Ishikawa (cell line): Measurements from ENCODE around the gene ZBTB20.

ENCODE experiments used
- CEBPB ChIP-seq: IDR thresholded peaks from 2 replicates; pipeline ENCODE4 v1.6.1; 2012
- CREB1 ChIP-seq: IDR thresholded peaks from 2 replicates; pipeline ENCODE4 v1.6.1; 2012; ENCODE audit warnings: low read depth
- EGR1 ChIP-seq: IDR thresholded peaks from 2 replicates; pipeline ENCODE4 v1.6.1; 2012
- EP300 ChIP-seq: IDR thresholded peaks from 2 replicates; pipeline ENCODE4 v1.6.1; 2012; ENCODE audit warnings: borderline replicate concordance
- FOXM1 ChIP-seq: IDR thresholded peaks from 2 replicates; pipeline ENCODE4 v1.6.1; 2012; ENCODE audit warnings: low read depth, borderline replicate concordance
- NFIC ChIP-seq: IDR thresholded peaks from 2 replicates; pipeline ENCODE4 v1.6.1; 2012
- RAD21 ChIP-seq: IDR thresholded peaks from 2 replicates; pipeline ENCODE4 v1.6.1; 2012; ENCODE audit warnings: low read depth
- TAF1 ChIP-seq: IDR thresholded peaks from 2 replicates; pipeline ENCODE4 v1.6.1; 2012; ENCODE audit warnings: low read depth, mild to moderate bottlenecking
- TCF12 ChIP-seq: IDR thresholded peaks from 2 replicates; pipeline ENCODE4 v1.6.1; 2012; ENCODE audit warnings: low read depth
- TEAD4 ChIP-seq: IDR thresholded peaks from 2 replicates; pipeline ENCODE4 v1.6.1; 2012
- YY1 ChIP-seq: IDR thresholded peaks from 2 replicates; pipeline ENCODE4 v1.6.1; 2012; ENCODE audit warnings: low read depth
- ZBTB7A ChIP-seq: IDR thresholded peaks from 2 replicates; pipeline ENCODE4 v1.6.1; 2012; ENCODE audit warnings: low read depth
- TF ChIP-seq, protein P1 (sequence below): IDR thresholded peaks from 2 replicates; pipeline ENCODE4 v1.6.1; 2012; ENCODE audit warnings: low read depth, mild to moderate bottlenecking
- TF ChIP-seq, protein P2 (sequence below): IDR thresholded peaks from 2 replicates; pipeline ENCODE4 v1.6.1; 2012
- TF ChIP-seq, protein P3 (sequence below): IDR thresholded peaks from 2 replicates; pipeline ENCODE4 v1.6.1; 2012

The ZBTB20 gene

DNA sequence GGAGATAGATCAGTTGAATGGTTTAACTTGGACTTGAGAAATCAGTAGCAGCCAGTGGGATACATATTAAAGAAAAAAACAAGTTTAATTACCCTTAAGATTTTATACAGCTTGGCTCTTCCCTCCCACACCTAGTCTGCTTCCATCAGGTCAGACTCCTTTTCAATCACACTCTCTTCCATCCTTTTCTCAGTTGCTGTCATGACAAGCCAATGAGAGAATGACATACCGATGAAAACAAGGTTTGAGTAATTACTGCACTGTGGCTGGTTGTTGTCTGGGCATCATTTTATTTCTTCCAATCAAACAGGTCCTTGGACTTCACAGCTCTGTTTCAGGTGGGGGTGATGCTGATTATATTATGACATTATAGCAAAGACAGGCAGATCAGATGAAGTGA is 424.6 kb downstream of the ZBTB20 start:
- TF ChIP-seq, protein P1, sequence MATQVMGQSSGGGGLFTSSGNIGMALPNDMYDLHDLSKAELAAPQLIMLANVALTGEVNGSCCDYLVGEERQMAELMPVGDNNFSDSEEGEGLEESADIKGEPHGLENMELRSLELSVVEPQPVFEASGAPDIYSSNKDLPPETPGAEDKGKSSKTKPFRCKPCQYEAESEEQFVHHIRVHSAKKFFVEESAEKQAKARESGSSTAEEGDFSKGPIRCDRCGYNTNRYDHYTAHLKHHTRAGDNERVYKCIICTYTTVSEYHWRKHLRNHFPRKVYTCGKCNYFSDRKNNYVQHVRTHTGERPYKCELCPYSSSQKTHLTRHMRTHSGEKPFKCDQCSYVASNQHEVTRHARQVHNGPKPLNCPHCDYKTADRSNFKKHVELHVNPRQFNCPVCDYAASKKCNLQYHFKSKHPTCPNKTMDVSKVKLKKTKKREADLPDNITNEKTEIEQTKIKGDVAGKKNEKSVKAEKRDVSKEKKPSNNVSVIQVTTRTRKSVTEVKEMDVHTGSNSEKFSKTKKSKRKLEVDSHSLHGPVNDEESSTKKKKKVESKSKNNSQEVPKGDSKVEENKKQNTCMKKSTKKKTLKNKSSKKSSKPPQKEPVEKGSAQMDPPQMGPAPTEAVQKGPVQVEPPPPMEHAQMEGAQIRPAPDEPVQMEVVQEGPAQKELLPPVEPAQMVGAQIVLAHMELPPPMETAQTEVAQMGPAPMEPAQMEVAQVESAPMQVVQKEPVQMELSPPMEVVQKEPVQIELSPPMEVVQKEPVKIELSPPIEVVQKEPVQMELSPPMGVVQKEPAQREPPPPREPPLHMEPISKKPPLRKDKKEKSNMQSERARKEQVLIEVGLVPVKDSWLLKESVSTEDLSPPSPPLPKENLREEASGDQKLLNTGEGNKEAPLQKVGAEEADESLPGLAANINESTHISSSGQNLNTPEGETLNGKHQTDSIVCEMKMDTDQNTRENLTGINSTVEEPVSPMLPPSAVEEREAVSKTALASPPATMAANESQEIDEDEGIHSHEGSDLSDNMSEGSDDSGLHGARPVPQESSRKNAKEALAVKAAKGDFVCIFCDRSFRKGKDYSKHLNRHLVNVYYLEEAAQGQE, result no peak
- TF ChIP-seq TCF12 (no peak), YY1 (no peak), EP300 (no peak), EGR1 (no peak), CEBPB (no peak), RAD21 (no peak), ZBTB7A (no peak), NFIC (no peak), CREB1 (no peak), TAF1 (no peak), FOXM1 (no peak), TEAD4 (no peak)
- TF ChIP-seq, protein P2, sequence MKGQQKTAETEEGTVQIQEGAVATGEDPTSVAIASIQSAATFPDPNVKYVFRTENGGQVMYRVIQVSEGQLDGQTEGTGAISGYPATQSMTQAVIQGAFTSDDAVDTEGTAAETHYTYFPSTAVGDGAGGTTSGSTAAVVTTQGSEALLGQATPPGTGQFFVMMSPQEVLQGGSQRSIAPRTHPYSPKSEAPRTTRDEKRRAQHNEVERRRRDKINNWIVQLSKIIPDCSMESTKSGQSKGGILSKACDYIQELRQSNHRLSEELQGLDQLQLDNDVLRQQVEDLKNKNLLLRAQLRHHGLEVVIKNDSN, result no peak
- TF ChIP-seq, protein P3, sequence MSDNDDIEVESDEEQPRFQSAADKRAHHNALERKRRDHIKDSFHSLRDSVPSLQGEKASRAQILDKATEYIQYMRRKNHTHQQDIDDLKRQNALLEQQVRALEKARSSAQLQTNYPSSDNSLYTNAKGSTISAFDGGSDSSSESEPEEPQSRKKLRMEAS, result no peak

DNA sequence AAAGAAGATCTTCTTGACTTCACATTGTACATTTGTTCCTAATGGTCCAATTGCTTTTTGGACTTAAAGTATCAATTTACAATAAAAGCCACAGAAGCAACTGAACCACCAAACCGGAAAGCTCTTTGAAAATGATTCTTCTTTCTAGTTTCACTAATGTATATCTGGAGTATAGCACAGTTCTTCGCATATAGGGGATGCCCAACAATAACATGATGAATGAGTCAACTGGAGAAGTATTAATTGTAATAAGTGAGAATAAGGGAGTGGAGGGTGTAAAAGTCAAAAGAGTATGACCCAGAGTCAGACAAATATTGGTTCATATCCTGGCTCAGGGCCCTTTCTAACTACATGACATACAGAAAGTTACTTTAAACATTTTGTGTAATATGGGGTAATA is 425.2 kb downstream of the ZBTB20 start:
- no peak for TF ChIP-seq TEAD4
- TF ChIP-seq RAD21, result no peak
- TF ChIP-seq NFIC, result no peak
- no peak for TF ChIP-seq CEBPB
- TF ChIP-seq ZBTB7A, result no peak
- no peak for TF ChIP-seq YY1
- TF ChIP-seq, protein P3, result no peak
- TF ChIP-seq EGR1, result no peak
- TF ChIP-seq TAF1, result no peak
- no peak for TF ChIP-seq CREB1
- TF ChIP-seq EP300, result no peak
- TF ChIP-seq, protein P2, result no peak
- TF ChIP-seq FOXM1, result no peak
- TF ChIP-seq, protein P1, result no peak
- no peak for TF ChIP-seq TCF12

DNA sequence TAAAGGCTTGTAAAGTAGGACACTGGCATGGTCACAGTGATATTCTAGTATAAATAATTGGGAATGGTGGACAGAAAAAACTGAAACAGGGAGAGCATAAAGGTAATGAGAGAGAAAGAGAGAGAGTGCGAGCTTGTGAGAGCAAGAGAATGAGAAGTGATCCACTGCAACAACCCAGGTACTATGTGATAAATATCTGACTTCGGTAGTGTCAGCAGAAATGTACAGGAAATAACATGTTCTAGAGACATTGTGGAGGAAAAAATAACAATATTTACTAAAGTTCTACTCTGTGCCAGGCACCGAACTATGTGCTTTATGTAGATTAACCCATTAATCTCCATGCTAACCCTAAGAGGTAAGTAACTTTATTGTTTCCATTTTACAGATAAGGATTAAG is 425.9 kb downstream of the ZBTB20 start:
- TF ChIP-seq, protein P1, result no peak
- TF ChIP-seq EP300 (no peak), CEBPB (no peak)
- TF ChIP-seq, protein P2, result no peak

DNA sequence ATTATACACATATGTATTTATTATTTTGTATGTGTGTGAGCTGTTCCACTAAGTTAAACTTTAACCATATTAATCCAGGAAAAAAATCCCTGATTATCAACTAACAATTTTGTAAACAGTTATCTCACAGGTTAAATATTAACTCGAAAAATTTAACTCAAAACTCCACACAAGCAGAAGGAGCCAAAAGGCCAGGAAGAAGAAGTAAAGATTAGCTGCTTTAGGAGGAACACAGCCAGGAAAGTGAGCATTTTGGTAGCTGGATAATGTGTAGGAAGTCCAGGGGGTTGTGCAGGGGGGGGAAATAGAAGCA is 428.2 kb downstream of the ZBTB20 start:
- TF ChIP-seq, protein P1, result no peak
